ENCODE results near the gene LIMCH1.

The LIMCH1 gene

GRCh38 chr4:41681054-41681453 lies 143.1 kb downstream of the LIMCH1 start:
- no peak overlapping the region for H3K4me2 ChIP-seq (ENCODE audit: low read length)
- no peaks in the 10 kb centered on the region for H3K9me3 ChIP-seq (ENCODE audit: insufficient read depth, low read length)
- no peak overlapping the region for H3K27ac ChIP-seq (ENCODE audit: low read length)
- H3K27me3 ChIP-seq (ENCODE audit: low read depth, low read length): no peaks in the 10 kb centered on the region
- no peaks in the 10 kb centered on the region for H3K4me1 ChIP-seq (ENCODE audit: low read length)
- no peaks in the 10 kb centered on the region for H3K79me2 ChIP-seq (ENCODE audit: low read length)
- H3K36me3 ChIP-seq (replicated peaks; ENCODE audit: low read depth, low read length): no peaks in the 10 kb centered on the region
- no peak overlapping the region for H3K9ac ChIP-seq (ENCODE audit: low read length)
- H2AFZ ChIP-seq (ENCODE audit: low read depth, low read length): no peak overlapping the region
- H3K4me3 ChIP-seq (ENCODE audit: low read length): no peak overlapping the region
- TF ChIP-seq CTCF (IDR thresholded peaks at IDR 0.05; ENCODE audit: low read depth, low read length): no peak
- no peak for TF ChIP-seq EZH2phosphoT487 (IDR thresholded peaks at IDR 0.05; ENCODE audit: low read depth)
- H4K20me1 ChIP-seq (ENCODE audit: insufficient read depth, low read length): no peaks in the 10 kb centered on the region

- no peak for TF ChIP-seq CTCF (IDR thresholded peaks at IDR 0.05; ENCODE audit: low read depth, low read length)
- no peak for TF ChIP-seq EZH2phosphoT487 (IDR thresholded peaks at IDR 0.05; ENCODE audit: low read depth)
Observed at GRCh38 chr4:41683326-41683725, 145.4 kb downstream of the LIMCH1 start.

GRCh38 chr4:41686893-41687292 lies 148.9 kb downstream of the LIMCH1 start:
- Histone ChIP-seq H4K20me1 (ENCODE audit: insufficient read depth, low read length) (no peaks in the 10 kb centered on the region), H3K79me2 (ENCODE audit: low read length) (no peaks in the 10 kb centered on the region), H3K27ac (ENCODE audit: low read length) (no peak overlapping the region), H2AFZ (ENCODE audit: low read depth, low read length) (no peak overlapping the region), H3K36me3 (replicated peaks; ENCODE audit: low read depth, low read length) (no peaks in the 10 kb centered on the region), H3K4me3 (ENCODE audit: low read length) (no peak overlapping the region), H3K4me2 (ENCODE audit: low read length) (no peak overlapping the region), H3K27me3 (ENCODE audit: low read depth, low read length) (no peaks in the 10 kb centered on the region), H3K9ac (ENCODE audit: low read length) (no peak overlapping the region), H3K4me1 (ENCODE audit: low read length) (no peaks in the 10 kb centered on the region), H3K9me3 (ENCODE audit: insufficient read depth, low read length) (no peaks in the 10 kb centered on the region)
- TF ChIP-seq CTCF (IDR thresholded peaks at IDR 0.05; ENCODE audit: low read depth, low read length) (no peak), EZH2phosphoT487 (IDR thresholded peaks at IDR 0.05; ENCODE audit: low read depth) (no peak)

More at GRCh38 chr4:41683326-41683725, 145.4 kb downstream of the LIMCH1 start:
- no peaks in the 10 kb centered on the region for H3K36me3 ChIP-seq (replicated peaks; ENCODE audit: low read depth, low read length)
- no peak overlapping the region for H3K4me3 ChIP-seq (ENCODE audit: low read length)
- H3K79me2 ChIP-seq (ENCODE audit: low read length): no peaks in the 10 kb centered on the region
- H3K27ac ChIP-seq (ENCODE audit: low read length): no peak overlapping the region
- H3K4me1 ChIP-seq (ENCODE audit: low read length): no peaks in the 10 kb centered on the region
- no peaks in the 10 kb centered on the region for H3K27me3 ChIP-seq (ENCODE audit: low read depth, low read length)
- H4K20me1 ChIP-seq (ENCODE audit: insufficient read depth, low read length): no peaks in the 10 kb centered on the region
- H2AFZ ChIP-seq (ENCODE audit: low read depth, low read length): no peak overlapping the region
- H3K4me2 ChIP-seq (ENCODE audit: low read length): no peak overlapping the region
- no peak overlapping the region for H3K9ac ChIP-seq (ENCODE audit: low read length)
- H3K9me3 ChIP-seq (ENCODE audit: insufficient read depth, low read length): no peaks in the 10 kb centered on the region

GRCh38 chr4:41687971-41688370 lies 150.0 kb downstream of the LIMCH1 start:
- H3K36me3 ChIP-seq (replicated peaks; ENCODE audit: low read depth, low read length): no peaks in the 10 kb centered on the region
- no peaks in the 10 kb centered on the region for H4K20me1 ChIP-seq (ENCODE audit: insufficient read depth, low read length)
- H3K27me3 ChIP-seq (ENCODE audit: low read depth, low read length): no peaks in the 10 kb centered on the region
- H3K79me2 ChIP-seq (ENCODE audit: low read length): no peaks in the 10 kb centered on the region
- H3K4me3 ChIP-seq (ENCODE audit: low read length): no peak overlapping the region
- no peak overlapping the region for H3K4me2 ChIP-seq (ENCODE audit: low read length)
- TF ChIP-seq EZH2phosphoT487 (IDR thresholded peaks at IDR 0.05; ENCODE audit: low read depth) (no peak), CTCF (IDR thresholded peaks at IDR 0.05; ENCODE audit: low read depth, low read length) (no peak)
- H3K9me3 ChIP-seq (ENCODE audit: insufficient read depth, low read length): no peaks in the 10 kb centered on the region
- no peak overlapping the region for H3K27ac ChIP-seq (ENCODE audit: low read length)
- no peak overlapping the region for H2AFZ ChIP-seq (ENCODE audit: low read depth, low read length)
- H3K9ac ChIP-seq (ENCODE audit: low read length): no peak overlapping the region
- H3K4me1 ChIP-seq (ENCODE audit: low read length): peaks cover 6% of the 10 kb centered on the region; the same call in 1 of the 2 replicates
